ENCODE data around the gene HPN.
"Not testable (repeated sequence)": the region's sequence is repeated elsewhere in the genome, so short reads cannot be mapped to it uniquely, and the experiment has no call there.

HPN gene

GRCh38 chr19:35084509-35084762, 42.9 kb downstream of the HPN start:
- no peak for DNase-seq (ENCODE audit: low read depth)

GRCh38 chr19:35085947-35086346, 44.4 kb downstream of the HPN start:
- DNase-seq (ENCODE audit: low read depth), result no peak

GRCh38 chr19:35086455-35086854, 44.9 kb downstream of the HPN start:
- no peak for DNase-seq (ENCODE audit: low read depth)

GRCh38 chr19:35087393-35087792, 45.9 kb downstream of the HPN start:
- DNase-seq (ENCODE audit: low read depth), result no peak

- DNase-seq (ENCODE audit: low read depth), result peak; percentile 72
Measured at GRCh38 chr19:35088131-35088913, 46.8 kb downstream of the HPN start.

- no peak for DNase-seq (ENCODE audit: low read depth)
Measured at GRCh38 chr19:35089554-35089953, 48.0 kb downstream of the HPN start.

- no peak for DNase-seq (ENCODE audit: low read depth)
Measured at GRCh38 chr19:35090160-35090505, 48.6 kb downstream of the HPN start.

GRCh38 chr19:35090506-35091214, 49.1 kb downstream of the HPN start:
- no peak for DNase-seq (ENCODE audit: low read depth)

- no peak for DNase-seq (ENCODE audit: low read depth)
Measured at GRCh38 chr19:35093430-35093829, 51.9 kb downstream of the HPN start.

GRCh38 chr19:35093941-35094647, 52.6 kb downstream of the HPN start:
- no peak for DNase-seq (ENCODE audit: low read depth)

- DNase-seq (ENCODE audit: low read depth), result no peak
Measured at GRCh38 chr19:35094656-35095055, 53.1 kb downstream of the HPN start.

GRCh38 chr19:35095667-35096368, 54.3 kb downstream of the HPN start:
- DNase-seq (ENCODE audit: low read depth), result no peak

GRCh38 chr19:35098413-35099049, 57.0 kb downstream of the HPN start:
- no peak for DNase-seq (ENCODE audit: low read depth)

- DNase-seq (ENCODE audit: low read depth), result no peak
Measured at GRCh38 chr19:35099155-35099896, 57.8 kb downstream of the HPN start.

- DNase-seq (ENCODE audit: low read depth), result no peak
Measured at GRCh38 chr19:35099897-35100275, 58.4 kb downstream of the HPN start.

- DNase-seq (ENCODE audit: low read depth), result no peak
Measured at GRCh38 chr19:35100588-35101533, 59.3 kb downstream of the HPN start.

GRCh38 chr19:35101949-35102348, 60.4 kb downstream of the HPN start:
- DNase-seq (ENCODE audit: low read depth), result not testable (repeated sequence)

GRCh38 chr19:35103614-35104013, 62.1 kb downstream of the HPN start:
- DNase-seq (ENCODE audit: low read depth), result not testable (repeated sequence)

- no peak for DNase-seq (ENCODE audit: low read depth)
Measured at GRCh38 chr19:35104361-35104760, 62.8 kb downstream of the HPN start.

- no peak for DNase-seq (ENCODE audit: low read depth)
Measured at GRCh38 chr19:35105047-35105410, 63.5 kb downstream of the HPN start.

Data from GM04503 (cell line).